ENCODE results near the gene SLC44A2. TPM values are rescaled to one million over a fixed set of nuclear protein-coding genes. Genes with fewer than 3 reads are reported as not detected.
"Not testable (repeated sequence)": the region's sequence is repeated elsewhere in the genome, so short reads cannot be mapped to it uniquely, and the experiment has no call there.

SLC44A2 gene
- total and polyA plus RNA-seq, 7 donors = 12.9 to 88.6 (median 23.4) TPM

- no peaks in the 10 kb centered on the region for H3K27me3 ChIP-seq
- H3K27ac ChIP-seq = no peak overlapping the region
- intact Hi-C loops (cut with DNase I) = no loop called here
- no peaks in the 10 kb centered on the region for H3K9me3 ChIP-seq
- TF ChIP-seq POLR2A (IDR thresholded peaks at IDR 0.05) (no peak), CTCF (IDR thresholded peaks at IDR 0.05) (no peak), POLR2AphosphoS5 (IDR thresholded peaks at IDR 0.05) (no peak), EP300 (IDR thresholded peaks at IDR 0.05) (no peak)
- DNase-seq = no peak
- H3K4me1 ChIP-seq = peaks cover 0 to 62% (median 45%) of the 10 kb centered on the region in 4 donors
- peaks cover 0 to 19% (median 0%) of the 10 kb centered on the region in 4 donors for H3K36me3 ChIP-seq
- H3K4me3 ChIP-seq = no peak overlapping the region
- 55 to 58% methylated on average over 14 of the region's 14 CpGs for WGBS, 2 donors
Observed at GRCh38 chr19:10662384-10663251, 37.3 kb downstream of the SLC44A2 start.

- WGBS, 2 donors = 85 to 87% methylated on average over 16 of the region's 16 CpGs
Observed at GRCh38 chr19:10663252-10663563, 37.9 kb downstream of the SLC44A2 start.

GRCh38 chr19:10667867-10668266 lies 42.5 kb downstream of the SLC44A2 start:
- WGBS, 2 donors = 70 to 72% methylated on average over 6 of the region's 6 CpGs
- intact Hi-C loops (cut with DNase I) = no loop called here

More at GRCh38 chr19:10663252-10663563, 37.9 kb downstream of the SLC44A2 start:
- DNase-seq; intact Hi-C loops (cut with DNase I); H3K27ac ChIP-seq; H3K4me3 ChIP-seq; H3K27me3 ChIP-seq; H3K9me3 ChIP-seq: not testable (repeated sequence)
- Histone ChIP-seq H3K4me1 (peaks cover 0 to 61% (median 45%) of the 10 kb centered on the region in 4 donors), H3K36me3 (peaks cover 0 to 19% (median 0%) of the 10 kb centered on the region in 4 donors)

GRCh38 chr19:10669246-10669645 lies 43.9 kb downstream of the SLC44A2 start:
- Histone ChIP-seq H3K27ac (no peak overlapping the region), H3K4me3 (no peak overlapping the region), H3K27me3 (no peaks in the 10 kb centered on the region), H3K36me3 (peaks cover 6 to 36% (median 22%) of the 10 kb centered on the region in 4 donors), H3K4me1 (peaks cover 0 to 55% (median 24%) of the 10 kb centered on the region in 4 donors), H3K9me3 (no peaks in the 10 kb centered on the region)
- intact Hi-C loops (cut with DNase I) = no loop called here
- DNase-seq = no peak
- no peak for TF ChIP-seq CTCF (IDR thresholded peaks at IDR 0.05)
- no peak for TF ChIP-seq POLR2AphosphoS5 (IDR thresholded peaks at IDR 0.05)
- 72 to 79% methylated on average over 6 of the region's 6 CpGs for WGBS, 2 donors

More at GRCh38 chr19:10667867-10668266, 42.5 kb downstream of the SLC44A2 start:
- H3K27ac ChIP-seq = no peak overlapping the region
- peaks cover 0 to 58% (median 34%) of the 10 kb centered on the region in 4 donors for H3K4me1 ChIP-seq
- peaks cover 6 to 23% (median 13%) of the 10 kb centered on the region in 4 donors for H3K36me3 ChIP-seq
- DNase-seq = no peak
- no peaks in the 10 kb centered on the region for H3K9me3 ChIP-seq
- no peaks in the 10 kb centered on the region for H3K27me3 ChIP-seq
- H3K4me3 ChIP-seq = no peak overlapping the region
- no peak for TF ChIP-seq CTCF (IDR thresholded peaks at IDR 0.05)
- TF ChIP-seq POLR2A (IDR thresholded peaks at IDR 0.05) = no peak
- TF ChIP-seq EP300 (IDR thresholded peaks at IDR 0.05) = no peak
- no peak for TF ChIP-seq POLR2AphosphoS5 (IDR thresholded peaks at IDR 0.05)

- peaks cover 6 to 36% (median 22%) of the 10 kb centered on the region in 4 donors for H3K36me3 ChIP-seq
- H3K4me3 ChIP-seq = no peak overlapping the region
- peaks cover 0 to 49% (median 21%) of the 10 kb centered on the region in 4 donors for H3K4me1 ChIP-seq
- H3K27me3 ChIP-seq = no peaks in the 10 kb centered on the region
- H3K27ac ChIP-seq = no peak overlapping the region
- 73 to 83% methylated on average over 1 of the region's 1 CpG for WGBS, 2 donors
- H3K9me3 ChIP-seq = no peaks in the 10 kb centered on the region
- no peak for DNase-seq
- intact Hi-C loops (cut with DNase I) = no loop called here
- TF ChIP-seq POLR2A (IDR thresholded peaks at IDR 0.05) (no peak), CTCF (IDR thresholded peaks at IDR 0.05) (no peak), POLR2AphosphoS5 (IDR thresholded peaks at IDR 0.05) (no peak), EP300 (IDR thresholded peaks at IDR 0.05) (no peak)
Observed at GRCh38 chr19:10670182-10670581, 44.8 kb downstream of the SLC44A2 start.
